KMS-11 (cell line): ENCODE measurements around the gene IGLON5.

Source experiments
- H2AFZ ChIP-seq: fragments of 200-600 bp; sonication (generic); 2 replicates; pipeline ENCODE4 v1.6.1; 2016; ENCODE audit warnings: antibody characterized with exemption, mixed run types, low read depth
- H3K27ac ChIP-seq: fragments of 200-600 bp; sonication (generic); 2 replicates; pipeline ENCODE4 v1.6.1; 2016; ENCODE audit warnings: mild to moderate bottlenecking, mixed run types
- H3K27me3 ChIP-seq: fragments of 200-600 bp; sonication (generic); 2 replicates; pipeline ENCODE4 v1.6.1; 2017; ENCODE audit warnings: mild to moderate bottlenecking, low read depth, mixed run types, moderate library complexity; ENCODE audit not compliant: insufficient read depth
- H3K36me3 ChIP-seq: fragments of 200-600 bp; sonication (generic); 2 replicates; pipeline ENCODE4 v1.6.1; 2017; ENCODE audit warnings: mild to moderate bottlenecking, mixed run types; ENCODE audit not compliant: insufficient read depth
- H3K4me1 ChIP-seq: fragments of 200-600 bp; sonication (generic); 2 replicates; pipeline ENCODE4 v1.6.1; 2016; ENCODE audit warnings: mild to moderate bottlenecking, low read depth, mixed run types; ENCODE audit not compliant: poor library complexity, severe bottlenecking
- H3K4me2 ChIP-seq: fragments of 200-600 bp; sonication (generic); 2 replicates; pipeline ENCODE4 v1.7.0; 2016; ENCODE audit warnings: mild to moderate bottlenecking, mixed run types
- H3K4me3 ChIP-seq: fragments of 200-600 bp; sonication (generic); IDR thresholded peaks from 2 replicates; pipeline ENCODE4 v1.6.1; 2017; ENCODE audit warnings: low read depth, low read length, mixed read lengths; ENCODE audit not compliant: insufficient read depth
- H3K79me2 ChIP-seq: fragments of 200-600 bp; sonication (generic); 2 replicates; pipeline ENCODE4 v1.6.1; 2016; ENCODE audit warnings: low read depth, mixed run types; ENCODE audit not compliant: insufficient read depth
- H3K9ac ChIP-seq: fragments of 200-600 bp; sonication (generic); 2 replicates; pipeline ENCODE4 v1.6.1; 2016; ENCODE audit warnings: mild to moderate bottlenecking, mixed run types
- H4K20me1 ChIP-seq: fragments of 200-600 bp; sonication (generic); 2 replicates; pipeline ENCODE4 v1.6.1; 2016; ENCODE audit warnings: mild to moderate bottlenecking, mixed run types; ENCODE audit not compliant: insufficient read depth
- CTCF ChIP-seq: fragments of 200-600 bp; sonication (generic); conservative IDR thresholded peaks from 2 replicates; pipeline ENCODE4 v1.6.1; 2017; ENCODE audit warnings: low read depth, mild to moderate bottlenecking, antibody characterized with exemption, low read length, moderate library complexity, mixed read lengths

Gene IGLON5

DNA sequence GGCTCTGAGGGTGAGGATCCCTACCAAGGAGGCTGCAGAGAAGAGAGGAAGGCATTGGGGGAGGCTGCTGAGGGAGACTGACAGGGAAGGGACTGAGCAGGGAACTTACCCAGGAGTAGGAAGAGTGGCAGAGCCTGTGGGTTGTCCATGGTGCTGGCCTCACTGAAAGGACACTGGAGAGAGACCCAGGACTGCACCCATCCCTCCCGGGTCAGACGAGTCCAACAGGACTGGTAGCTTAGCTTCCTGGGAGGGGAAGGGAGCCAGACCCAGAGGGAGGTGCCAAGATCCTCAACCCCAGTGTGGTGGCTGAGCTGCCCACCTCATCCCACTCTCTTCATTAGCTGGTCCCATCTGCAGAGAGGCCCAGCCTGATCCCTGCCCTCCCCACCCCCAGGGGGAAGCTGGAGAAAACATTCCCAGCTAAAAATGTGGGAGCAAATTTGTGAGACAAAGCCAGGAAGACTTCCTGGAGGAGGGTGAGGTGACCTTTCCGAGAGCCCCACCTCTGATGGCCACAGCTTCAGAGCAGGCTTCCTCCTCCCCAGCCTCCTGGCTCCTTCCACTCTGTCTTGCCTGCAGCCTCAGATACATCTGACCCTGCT, 30.6 kb downstream of the IGLON5 start, which contains the start of gene VSIG10L:
VSIG10L (minus strand) TSS at position 164 of the 605 bp plus-strand sequence; CDS start at position 149, 15 bp downstream.
- Histone ChIP-seq H3K27me3 (no peaks in the 10 kb centered on the region), H2AFZ (no peak within 1 kb of the TSS), H3K9ac (no peak within 1 kb of the TSS), H3K4me2 (no peak within 1 kb of the TSS), H3K4me3 (no peak within 1 kb of the TSS), H3K4me1 (no peaks in the 10 kb centered on the region), H3K79me2 (no peaks in the 10 kb centered on the region), H4K20me1 (no peaks in the 10 kb centered on the region), H3K27ac (no peak within 1 kb of the TSS), H3K36me3 (no peaks in the 10 kb centered on the region)
- no peak for TF ChIP-seq CTCF

DNA sequence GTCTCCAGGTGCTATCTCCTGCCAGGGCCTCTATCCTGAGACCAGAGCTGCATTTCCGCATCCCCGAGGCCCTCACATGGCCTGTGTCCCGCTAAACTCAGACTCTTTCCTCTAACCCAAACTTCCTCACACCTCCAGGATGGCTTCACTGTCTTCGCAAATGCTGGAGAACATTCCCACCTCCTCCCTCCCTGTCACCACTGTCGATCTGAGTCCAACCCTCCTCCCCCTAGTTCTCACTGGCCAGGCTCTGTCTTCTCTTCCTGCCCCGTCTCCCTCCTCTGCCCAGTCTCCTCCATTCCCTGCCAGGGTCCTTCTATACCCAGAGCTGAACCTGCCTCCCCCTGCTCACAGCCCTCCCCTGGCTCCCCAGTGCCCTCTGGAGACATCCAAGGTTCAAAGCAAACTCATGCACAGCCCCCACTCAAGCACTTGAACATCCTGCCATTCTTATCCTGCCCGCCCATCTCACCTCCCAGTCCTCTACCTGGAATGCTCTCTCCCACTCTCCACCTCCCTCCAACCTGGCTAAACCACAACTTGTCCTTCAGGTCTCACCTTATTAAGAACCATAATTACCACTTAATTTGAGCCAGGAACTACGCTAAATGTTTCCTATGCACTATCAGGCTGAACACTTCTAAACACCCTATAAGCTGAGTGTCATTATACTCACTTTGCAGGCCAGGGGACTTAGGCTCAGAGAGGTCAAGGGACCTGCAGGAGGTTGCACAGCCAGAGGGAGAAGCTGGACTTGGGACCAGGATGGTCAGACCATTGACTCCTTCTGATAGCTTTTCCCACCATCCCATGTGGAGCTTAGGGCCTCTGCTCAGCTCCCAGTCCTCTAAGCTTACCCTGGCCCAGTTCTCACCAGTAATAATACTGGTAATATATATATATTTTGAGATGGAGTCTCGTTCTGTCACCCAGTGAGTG, 31.5 kb downstream of the IGLON5 start:
- H4K20me1 ChIP-seq: no peaks in the 10 kb centered on the region
- no peak overlapping the region for H2AFZ ChIP-seq
- H3K27me3 ChIP-seq: no peaks in the 10 kb centered on the region
- no peak overlapping the region for H3K4me3 ChIP-seq
- no peak overlapping the region for H3K27ac ChIP-seq
- no peaks in the 10 kb centered on the region for H3K79me2 ChIP-seq
- no peak overlapping the region for H3K4me2 ChIP-seq
- TF ChIP-seq CTCF: no peak
- H3K4me1 ChIP-seq: no peaks in the 10 kb centered on the region
- no peak overlapping the region for H3K9ac ChIP-seq
- H3K36me3 ChIP-seq: no peaks in the 10 kb centered on the region

DNA sequence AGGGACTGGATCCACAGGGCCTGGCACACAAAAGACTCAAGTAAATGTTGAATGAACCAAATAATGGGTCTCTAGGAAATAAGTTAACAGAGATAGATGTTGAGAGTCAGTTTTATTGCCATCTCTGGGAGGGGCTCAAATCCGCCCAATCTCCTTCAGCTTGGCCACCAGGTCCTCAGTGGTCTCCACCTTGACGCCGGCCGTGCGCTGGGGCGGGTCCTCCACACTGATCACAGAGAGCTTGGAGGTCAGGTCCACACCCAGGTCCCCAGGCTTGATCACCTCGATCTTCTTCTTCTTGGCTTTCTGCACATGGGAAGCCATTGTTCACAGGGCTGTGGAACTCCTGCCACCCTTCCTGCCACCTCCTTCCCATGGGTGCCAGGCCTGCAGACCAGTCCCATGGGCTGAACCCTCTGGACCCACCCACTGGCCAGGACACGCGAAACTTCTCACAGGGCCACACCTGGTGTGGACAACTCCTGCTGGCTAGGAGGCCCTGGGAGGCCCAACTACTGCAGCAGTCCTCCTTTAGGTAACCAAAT, 33.7 kb downstream of the IGLON5 start:
- no peaks in the 10 kb centered on the region for H4K20me1 ChIP-seq
- H3K79me2 ChIP-seq: no peaks in the 10 kb centered on the region
- H3K4me1 ChIP-seq: no peaks in the 10 kb centered on the region
- H3K9ac ChIP-seq: no peak overlapping the region
- H3K36me3 ChIP-seq: no peaks in the 10 kb centered on the region
- H3K27ac ChIP-seq: no peak overlapping the region
- no peak overlapping the region for H2AFZ ChIP-seq
- no peaks in the 10 kb centered on the region for H3K27me3 ChIP-seq
- H3K4me3 ChIP-seq: no peak overlapping the region
- TF ChIP-seq CTCF: no peak
- H3K4me2 ChIP-seq: no peak overlapping the region

- Histone ChIP-seq H3K4me2 (no peak overlapping the region), H3K4me3 (no peak overlapping the region), H2AFZ (no peak overlapping the region), H3K36me3 (no peaks in the 10 kb centered on the region), H3K9ac (no peak overlapping the region), H4K20me1 (no peaks in the 10 kb centered on the region), H3K79me2 (no peaks in the 10 kb centered on the region), H3K27ac (no peak overlapping the region), H3K27me3 (no peaks in the 10 kb centered on the region), H3K4me1 (no peaks in the 10 kb centered on the region)
- no peak for TF ChIP-seq CTCF
These were observed 35.3 kb downstream of the IGLON5 start for GRCh38 chr19:51346742-51347141.
